OCI-LY1 (cell line): ENCODE measurements around the gene SLC25A39.

Experiments
- CTCF ChIP-seq: fragments of 200-600 bp; sonication (generic), shearing (Covaris generic); IDR thresholded peaks from 2 replicates; pipeline ENCODE4 v1.5.1; 2017; ENCODE audit warnings: mild to moderate bottlenecking, antibody characterized with exemption, low read length, moderate library complexity, mixed read lengths
- EZH2 ChIP-seq: fragments of 200-600 bp; sonication (generic), shearing (Covaris generic); IDR thresholded peaks from 2 replicates; pipeline ENCODE4 v1.8.0; 2017; ENCODE audit warnings: borderline replicate concordance, mixed run types, mild to moderate bottlenecking, antibody characterized with exemption, low read length, moderate library complexity, mixed read lengths

- TF ChIP-seq CTCF (no peak), EZH2 (no peak)
These were observed 19.0 kb upstream of the SLC25A39 start for GRCh38 chr17:44343510-44344209.
